ENCODE data around the gene PLEKHA7.

Gene PLEKHA7

GRCh38 chr11:16809886-16810668 is 204.1 kb downstream of the PLEKHA7 start:
- peak; percentile 80 for DNase-seq (ENCODE audit: low spot score)

GRCh38 chr11:16807306-16807705 is 206.9 kb downstream of the PLEKHA7 start:
- no peak for DNase-seq (ENCODE audit: low spot score)

GRCh38 chr11:16806791-16807190 is 207.4 kb downstream of the PLEKHA7 start:
- DNase-seq (ENCODE audit: low spot score) = peak; percentile 25

GRCh38 chr11:16805938-16806337 is 208.3 kb downstream of the PLEKHA7 start:
- no peak for DNase-seq (ENCODE audit: low spot score)

GRCh38 chr11:16804104-16804947 is 209.9 kb downstream of the PLEKHA7 start:
- no peak for DNase-seq (ENCODE audit: low spot score)

DNA sequence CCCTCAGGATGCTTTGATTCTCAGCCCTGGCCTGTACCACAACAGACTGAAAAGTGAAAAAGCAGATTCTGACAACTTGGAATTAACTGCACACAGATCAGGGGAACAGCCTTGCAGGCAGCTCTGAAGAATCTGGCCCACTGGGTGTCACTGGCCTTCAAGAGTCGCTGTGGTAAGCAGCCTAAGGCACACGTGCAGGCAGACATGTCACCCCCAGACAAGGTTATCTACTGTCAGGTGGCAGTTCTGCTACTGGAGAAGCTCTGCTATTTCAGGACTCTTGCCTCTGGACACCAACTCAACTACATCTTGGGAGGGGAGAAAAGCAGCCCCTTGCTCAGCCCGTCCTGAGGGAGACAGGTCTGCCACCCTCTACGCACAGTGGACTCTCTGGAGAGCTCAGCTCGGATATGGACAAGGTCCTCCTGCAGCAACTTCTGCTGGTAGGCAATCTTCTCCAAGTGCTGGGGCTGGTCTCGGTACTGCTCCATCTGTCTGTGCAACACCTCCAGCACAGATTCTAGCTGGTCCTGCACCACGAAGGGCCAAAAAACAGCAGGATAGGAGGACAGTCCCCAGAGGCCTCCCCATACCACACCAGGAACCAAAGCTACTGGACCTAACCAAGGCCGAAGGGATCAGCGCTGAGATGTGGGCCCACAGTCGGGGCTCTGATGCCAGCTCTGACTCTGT is 212.8 kb downstream of the PLEKHA7 start:
- DNase-seq (ENCODE audit: low spot score) = no peak

DNA sequence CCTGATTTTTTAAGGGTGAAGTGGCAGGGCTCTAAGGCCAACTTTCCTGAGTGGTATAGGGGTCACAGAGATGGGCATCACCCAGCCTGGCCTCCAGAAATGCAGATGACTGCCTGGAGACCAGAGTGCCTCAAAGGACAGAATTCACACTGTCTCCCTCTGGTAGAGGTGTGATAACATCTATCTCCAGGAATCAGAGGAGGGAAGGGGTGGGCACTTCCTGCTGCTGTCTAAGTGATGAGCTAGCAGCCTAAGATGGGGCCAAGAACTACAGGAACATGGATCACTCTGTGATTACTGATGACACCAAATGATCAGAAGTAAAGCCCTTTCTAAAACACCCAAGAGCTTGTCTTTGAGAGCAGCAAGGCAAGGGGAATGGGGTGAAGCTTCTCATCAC is 213.8 kb downstream of the PLEKHA7 start:
- no peak for DNase-seq (ENCODE audit: low spot score)

GRCh38 chr11:16799890-16800289 is 214.3 kb downstream of the PLEKHA7 start:
- no peak for DNase-seq (ENCODE audit: low spot score)

- DNase-seq (ENCODE audit: low spot score) = no peak
These were observed 215.0 kb downstream of the PLEKHA7 start for GRCh38 chr11:16799221-16799620.

GRCh38 chr11:16797776-16798175 is 216.4 kb downstream of the PLEKHA7 start:
- no peak for DNase-seq (ENCODE audit: low spot score)

- DNase-seq (ENCODE audit: low spot score) = no peak
These were observed 217.9 kb downstream of the PLEKHA7 start for GRCh38 chr11:16796311-16796710.

DNA sequence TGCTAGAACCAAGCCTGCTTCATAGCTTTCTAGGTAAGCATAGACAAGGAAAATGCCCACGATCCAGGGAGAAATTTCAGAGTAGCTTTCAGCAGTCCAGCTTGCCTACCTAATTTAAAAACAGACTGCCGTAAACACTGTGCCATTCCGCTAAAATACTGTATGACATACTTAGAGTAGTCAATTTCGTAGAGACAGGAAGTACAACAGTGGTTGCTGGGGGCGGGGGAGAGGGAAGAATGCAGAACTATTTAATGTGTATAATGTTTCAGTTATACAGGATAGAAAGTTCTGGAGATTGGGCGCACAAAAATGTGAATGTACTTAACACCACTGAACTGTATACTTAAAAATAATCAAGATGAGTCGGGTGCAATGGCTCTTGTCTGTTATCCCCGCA is 219.1 kb downstream of the PLEKHA7 start:
- DNase-seq (ENCODE audit: low spot score) = no peak

DNA sequence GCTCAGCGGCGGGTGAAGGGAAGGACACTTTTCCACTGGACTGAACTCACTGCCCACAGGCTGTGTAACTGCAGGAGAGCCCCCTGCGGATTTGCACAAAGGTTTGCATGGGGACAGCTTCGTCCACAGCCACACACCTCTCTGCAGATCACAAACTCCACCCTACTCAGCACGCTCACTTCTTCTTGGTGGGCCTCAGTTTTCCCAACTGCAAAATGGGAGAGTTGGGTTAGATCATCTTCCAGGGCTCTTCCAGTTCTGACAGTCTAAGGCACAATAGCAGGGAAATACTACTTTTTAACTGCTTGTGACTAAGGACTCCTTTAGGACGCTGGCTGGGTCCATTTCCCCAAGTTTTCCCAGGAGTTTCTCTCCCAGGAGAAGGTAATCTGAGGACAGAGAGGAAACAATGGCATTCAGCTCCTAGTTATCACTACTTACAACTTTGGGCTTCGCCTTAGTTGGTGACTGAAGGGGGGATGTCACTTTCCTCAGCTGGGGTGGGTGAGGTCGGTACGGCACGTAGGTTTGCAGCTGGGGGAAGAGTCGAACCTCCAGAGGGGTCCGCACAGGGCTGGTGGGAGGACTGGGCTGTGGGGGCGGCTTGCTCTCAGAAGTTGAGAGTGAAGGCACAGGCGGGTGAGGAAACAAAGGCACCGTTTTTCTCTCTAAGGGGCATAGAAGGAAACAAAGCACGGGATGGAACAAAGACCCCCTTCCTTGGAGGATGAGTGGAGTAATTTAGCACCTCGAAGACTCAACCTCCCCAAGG is 220.0 kb downstream of the PLEKHA7 start:
- DNase-seq (ENCODE audit: low spot score) = no peak

DNA sequence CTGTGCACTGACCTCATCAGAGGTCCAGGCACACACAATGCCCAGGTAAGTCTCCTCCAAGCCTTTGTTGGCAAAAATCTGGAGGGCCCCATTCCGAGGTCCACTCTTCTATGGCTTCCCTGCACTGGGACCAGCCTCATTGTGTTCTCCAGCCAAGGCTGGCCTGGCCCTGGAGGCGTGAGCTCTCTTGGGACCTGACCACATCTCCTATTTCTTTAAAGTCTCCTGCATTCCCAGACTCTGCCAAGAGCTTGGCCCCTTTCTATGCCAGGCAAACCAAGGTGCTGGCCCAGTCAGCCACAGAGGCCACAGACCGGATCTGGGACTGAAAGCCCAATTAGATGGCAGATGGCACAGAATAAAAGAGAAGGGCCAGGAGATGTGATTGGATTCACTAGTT is 220.7 kb downstream of the PLEKHA7 start:
- DNase-seq (ENCODE audit: low spot score) = no peak

- no peak for DNase-seq (ENCODE audit: low spot score)
These were observed 221.2 kb downstream of the PLEKHA7 start for GRCh38 chr11:16793009-16793408.

DNA sequence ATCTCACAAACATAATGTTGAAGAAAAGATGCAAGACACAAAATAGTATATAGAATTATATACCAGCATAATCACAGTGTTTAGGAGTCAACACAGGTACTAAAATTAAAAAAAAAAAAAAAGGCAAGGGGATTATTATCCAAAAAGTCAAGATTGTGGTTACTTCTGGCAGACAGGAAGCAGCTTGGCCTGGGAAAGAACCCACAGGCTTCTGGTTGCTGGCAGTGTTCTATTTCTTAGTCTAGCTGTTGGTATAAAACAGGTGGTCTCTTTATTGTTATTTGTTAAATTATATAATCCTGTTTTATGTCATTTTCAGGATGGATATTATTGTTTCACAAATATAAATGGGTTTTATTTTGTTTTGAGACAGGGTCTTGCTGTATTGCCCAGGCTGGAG is 221.8 kb downstream of the PLEKHA7 start:
- DNase-seq (ENCODE audit: low spot score) = no peak

DNA sequence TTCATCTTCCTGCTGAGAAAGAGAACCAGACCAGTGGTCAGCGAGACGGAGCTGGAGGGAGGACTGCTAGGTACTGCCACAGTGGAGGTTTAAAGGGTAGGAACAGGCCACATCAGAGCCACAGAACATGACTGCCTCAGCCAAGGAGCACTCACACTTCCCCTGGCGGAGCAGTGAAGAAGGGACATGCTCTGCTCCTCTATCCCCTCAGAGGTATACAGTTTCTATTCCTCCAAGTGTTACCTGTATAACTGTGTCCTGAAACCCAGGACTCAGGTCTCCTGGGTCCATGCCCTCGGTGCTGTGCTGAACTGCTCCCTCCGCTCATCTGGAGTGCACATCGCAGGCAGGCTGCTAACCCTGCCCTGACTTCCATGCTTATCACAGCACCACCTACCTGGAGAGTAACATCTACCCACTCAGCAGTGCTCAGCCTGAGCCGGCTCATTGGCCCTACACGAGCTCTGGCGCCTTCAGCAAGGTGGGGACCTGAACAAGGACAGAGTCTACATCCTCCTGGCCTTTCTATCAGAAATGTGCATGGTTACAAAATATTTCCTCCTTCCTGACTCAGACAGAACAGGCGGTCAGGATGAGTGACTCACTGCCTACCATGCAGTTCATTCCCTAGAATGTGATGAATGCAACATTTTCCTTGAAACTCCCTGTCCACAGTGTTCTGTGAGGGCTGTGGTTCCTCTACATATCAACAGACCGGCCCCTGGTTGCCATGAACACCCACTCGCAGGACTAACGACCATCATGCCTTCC is 222.8 kb downstream of the PLEKHA7 start:
- DNase-seq (ENCODE audit: low spot score) = peak; percentile 90

DNA sequence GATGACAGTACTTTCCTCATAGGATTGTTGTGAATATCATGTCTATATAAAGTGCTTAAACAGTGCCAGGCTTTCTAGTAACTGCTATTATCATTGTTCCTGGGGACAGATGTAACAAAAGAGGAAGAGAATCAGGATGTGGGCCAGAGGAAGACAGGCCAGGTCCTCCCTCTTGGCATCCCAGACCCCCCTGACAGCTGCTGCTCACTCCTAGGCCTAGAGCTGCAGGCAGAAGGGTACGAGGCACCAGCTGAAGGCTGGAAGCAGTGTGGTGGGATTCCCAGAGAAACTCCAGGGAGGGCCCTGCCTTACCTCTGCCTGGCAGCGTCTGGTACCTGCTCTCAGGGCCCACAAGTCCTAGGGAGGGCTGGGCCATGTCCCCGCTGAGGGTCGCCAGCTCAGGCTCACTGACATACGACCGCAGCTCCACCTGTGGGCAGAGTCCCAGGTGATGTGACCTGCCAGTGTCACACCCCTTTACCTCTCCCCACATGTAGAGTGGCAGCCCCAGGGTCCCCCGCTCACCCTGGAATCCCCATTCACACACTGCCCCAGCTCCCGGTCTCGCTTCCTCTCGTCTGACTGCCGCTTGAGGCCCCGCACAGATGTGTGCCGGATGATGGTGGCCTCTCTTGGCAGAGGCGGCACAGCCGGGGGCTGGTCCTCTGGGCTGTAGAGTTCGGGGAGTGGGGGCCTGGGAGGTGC is 223.6 kb downstream of the PLEKHA7 start:
- DNase-seq (ENCODE audit: low spot score) = no peak

DNA sequence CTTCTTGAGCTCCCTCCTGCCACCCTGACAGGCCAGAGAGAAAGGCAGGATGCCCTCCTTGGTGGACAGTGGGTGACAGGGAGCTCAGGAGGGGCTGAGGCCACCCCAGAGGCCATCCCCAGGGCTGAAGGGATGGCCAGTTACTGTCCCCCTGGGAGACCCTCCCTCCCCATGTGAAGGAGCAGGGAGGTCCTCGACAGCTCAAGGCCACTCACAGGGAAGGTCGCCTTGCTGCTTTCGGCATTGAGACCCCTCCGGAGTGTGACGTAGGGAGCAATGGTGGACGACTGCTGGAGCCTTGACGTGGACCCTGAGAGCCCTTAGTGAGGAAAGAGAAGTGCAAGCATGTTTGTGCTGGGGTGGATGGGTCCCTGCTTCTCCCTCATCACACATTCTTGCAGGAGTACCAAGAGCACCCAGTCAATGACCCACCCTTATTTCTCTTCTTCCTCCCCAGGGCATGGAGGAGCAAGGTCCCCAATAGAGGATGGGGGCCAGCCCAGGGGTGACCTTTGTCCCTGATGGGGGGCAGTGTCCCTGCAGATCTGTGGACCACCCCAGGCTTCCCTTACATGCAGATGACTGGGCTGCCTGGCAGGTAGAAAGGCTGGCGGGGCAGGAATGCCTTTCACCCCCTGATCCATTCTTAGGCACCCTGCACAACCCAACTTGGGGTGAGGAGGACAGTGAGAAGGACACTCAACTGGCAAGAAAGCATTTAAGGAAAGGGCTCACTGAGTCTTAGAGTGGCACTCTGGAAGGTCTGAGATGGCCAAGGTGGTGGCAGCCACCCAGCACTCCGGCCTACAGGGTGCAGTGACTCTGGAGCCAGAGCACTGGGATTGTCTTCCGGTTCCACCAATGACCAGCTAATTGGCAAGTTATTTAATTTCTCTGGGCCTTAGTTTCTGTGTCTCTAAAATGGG is 224.4 kb downstream of the PLEKHA7 start:
- no peak for DNase-seq (ENCODE audit: low spot score)

Data from AG20443 (cell line).